Umbilical cord (tissue), 2 donors: Measurements from ENCODE around the gene GSDMA. TPM values are rescaled to one million over a fixed set of nuclear protein-coding genes. Genes with fewer than 3 reads are reported as not detected.

ENCODE experiments used
- DNase-seq: peaks from one replicate; pipeline ENCODE4 v3.0.0-alpha.2; 2015; ENCODE audit warnings: low spot score
- total RNA-seq: library from RNA; depleted of rRNA; stranded (reverse); fragments of >200 nt; gene quantifications from one replicate; pipeline ENCODE4 v1.2.3, GENCODE V29; 2014; ENCODE audit warnings: low replicate concordance; ENCODE audit not compliant: insufficient read depth

Gene GSDMA
- total RNA-seq, 1 donor from 2014 or later, result 1.7 TPM

GRCh38 chr17:39954876-39955275, 7.9 kb upstream of the GSDMA start:
- no peak for DNase-seq

GRCh38 chr17:39955726-39956225, 7.0 kb upstream of the GSDMA start:
- no peak for DNase-seq

- peak; percentile 72 for DNase-seq
Observed at GRCh38 chr17:39960524-39961041, 2.2 kb upstream of the GSDMA start.

- no peak for DNase-seq
Observed at GRCh38 chr17:39963829-39964228, 1.0 kb downstream of the GSDMA start.

GRCh38 chr17:39965017-39965699, 2.4 kb downstream of the GSDMA start:
- DNase-seq, result peak; percentile 80

- no peak for DNase-seq
Observed at GRCh38 chr17:39966771-39967170, 4.0 kb downstream of the GSDMA start.

GRCh38 chr17:39968761-39969160, 6.0 kb downstream of the GSDMA start:
- no peak for DNase-seq

- peak; percentile 23 for DNase-seq
Observed at GRCh38 chr17:39969375-39969774, 6.6 kb downstream of the GSDMA start.

- DNase-seq, result no peak
Observed at GRCh38 chr17:39970157-39970692, 7.4 kb downstream of the GSDMA start.

GRCh38 chr17:39971076-39971603, 8.3 kb downstream of the GSDMA start:
- DNase-seq, result no peak

GRCh38 chr17:39972271-39972670, 9.5 kb downstream of the GSDMA start:
- DNase-seq, result peak; percentile 34

- no peak for DNase-seq
Observed at GRCh38 chr17:39973496-39973895, 10.7 kb downstream of the GSDMA start.

GRCh38 chr17:39974433-39974832, 11.6 kb downstream of the GSDMA start:
- no peak for DNase-seq

GRCh38 chr17:39975801-39976200, 13.0 kb downstream of the GSDMA start:
- DNase-seq, result peak; percentile 40

GRCh38 chr17:39979016-39979670, 16.3 kb downstream of the GSDMA start:
- DNase-seq, result peak; percentile 90

- no peak for DNase-seq
Observed at GRCh38 chr17:39979893-39980350, 17.1 kb downstream of the GSDMA start.

GRCh38 chr17:39980351-39981206, 17.8 kb downstream of the GSDMA start, which contains the start of gene PSMD3:
Gene PSMD3 (plus strand): TSS chr17:39980807. CDS start chr17:39980971, 164 bp downstream.
- peak; percentile 100 for DNase-seq

GRCh38 chr17:39981207-39981741, 18.5 kb downstream of the GSDMA start:
- DNase-seq, result no peak

- DNase-seq, result no peak
Observed at GRCh38 chr17:39981766-39982375, 19.1 kb downstream of the GSDMA start.

- no peak for DNase-seq
Observed at GRCh38 chr17:39988206-39988810, 25.5 kb downstream of the GSDMA start.
